GM13977 (cell line): ENCODE measurements around the gene ACSM3.

Experiments used
- DNase-seq: peaks from one replicate; pipeline ENCODE4 v3.0.0; 2012; ENCODE audit warnings: low spot score
- CTCF ChIP-seq: IDR thresholded peaks from 2 replicates; pipeline ENCODE4 v1.5.1; 2012; ENCODE audit warnings: mild to moderate bottlenecking, control low read depth; ENCODE audit not compliant: insufficient read depth; ENCODE audit errors: extremely low read depth, missing control alignments
- in situ Hi-C: fragments of 300-500 bp; cut with MboI; formaldehyde crosslinking; loops from one replicate; pipeline ENCODE4 v1.12.0; 2022; ENCODE audit warnings: low sequenced_read_pairs, low pct_unique_long_range_greater_than_20kb, mixed read lengths, inconsistent platforms; ENCODE audit not compliant: unreplicated experiment

The ACSM3 gene

GRCh38 chr16:20829536-20829935, 65.7 kb downstream of the ACSM3 start:
- in situ Hi-C loops: no loop called here

GRCh38 chr16:20830372-20830771, 66.6 kb downstream of the ACSM3 start:
- in situ Hi-C loops: no loop called here
- TF ChIP-seq CTCF: no peak
- no peak for DNase-seq

More at GRCh38 chr16:20829536-20829935, 65.7 kb downstream of the ACSM3 start:
- TF ChIP-seq CTCF: no peak
- no peak for DNase-seq

GRCh38 chr16:20833086-20833485, 69.3 kb downstream of the ACSM3 start:
- in situ Hi-C loops: no loop called here
- no peak for TF ChIP-seq CTCF

GRCh38 chr16:20838240-20838639, 74.4 kb downstream of the ACSM3 start:
- in situ Hi-C loops: no loop called here
- TF ChIP-seq CTCF: no peak
- no peak for DNase-seq

More at GRCh38 chr16:20833086-20833485, 69.3 kb downstream of the ACSM3 start:
- DNase-seq: no peak

GRCh38 chr16:20839504-20839903, 75.7 kb downstream of the ACSM3 start:
- no peak for DNase-seq
- in situ Hi-C loops: no loop called here
- no peak for TF ChIP-seq CTCF

- in situ Hi-C loops: no loop called here
- no peak for TF ChIP-seq CTCF
- DNase-seq: no peak
Observed at GRCh38 chr16:20844054-20844453, 80.2 kb downstream of the ACSM3 start.

- in situ Hi-C loops: no loop called here
- DNase-seq: no peak
- no peak for TF ChIP-seq CTCF
Observed at GRCh38 chr16:20844588-20844987, 80.8 kb downstream of the ACSM3 start.
